OCI-LY7 (cell line): Measurements from ENCODE around the gene CPA2. TPM values are rescaled to one million over a fixed set of nuclear protein-coding genes. Genes with fewer than 3 reads are reported as not detected.

Experiments
- BruUV-seq: library from RNA; stranded (reverse); fragments of 400-500 nt; replicated peaks from 2 replicates; lab custom pipeline; 2021; lab: Mats Ljungman, UMichigan
- CTCF ChIA-PET: fragments of 300-600 bp; sonication (Branson Sonifier 250); formaldehyde crosslinking; loops from one replicate; lab custom pipeline; 2022; ENCODE audit warnings: antibody characterized with exemption; ENCODE audit not compliant: unreplicated experiment; lab: Charles Lee
- POLR2A ChIA-PET: fragments of 300-600 bp; sonication (Branson Sonifier 250); formaldehyde crosslinking; loops from one replicate; lab custom pipeline; 2022; ENCODE audit warnings: antibody characterized with exemption; lab: Charles Lee
- DNase-seq: peaks from one replicate; pipeline ENCODE4 v3.0.0-alpha.2; 2015; ENCODE audit warnings: low spot score
- H2AFZ ChIP-seq: fragments of 200-600 bp; sonication (generic), shearing (Covaris generic); 2 replicates; pipeline ENCODE4 v1.6.1; 2014; ENCODE audit warnings: mild to moderate bottlenecking, antibody characterized with exemption, low read length, moderate library complexity
- H3K27ac ChIP-seq: fragments of 200-600 bp; sonication (generic); 2 replicates; pipeline ENCODE4 v1.5.1; 2014; ENCODE audit warnings: mixed run types, low read depth, mild to moderate bottlenecking, moderate library complexity, low read length, inconsistent platforms; ENCODE audit not compliant: poor library complexity, severe bottlenecking
- H3K36me3 ChIP-seq: fragments of 200-600 bp; sonication (generic); 2 replicates; pipeline ENCODE4 v1.6.1; 2014; ENCODE audit warnings: mild to moderate bottlenecking, antibody characterized with exemption, low read length, moderate library complexity, mixed read lengths; ENCODE audit not compliant: insufficient read depth
- H3K4me1 ChIP-seq: fragments of 200-600 bp; sonication (generic); 2 replicates; pipeline ENCODE4 v1.5.1; 2014; ENCODE audit warnings: mild to moderate bottlenecking, low read length; ENCODE audit not compliant: insufficient read depth, poor library complexity, severe bottlenecking
- H3K4me2 ChIP-seq: fragments of 200-600 bp; sonication (generic); 2 replicates; pipeline ENCODE4 v1.6.1; 2014; ENCODE audit warnings: mild to moderate bottlenecking, low read length
- H3K4me3 ChIP-seq: fragments of 200-600 bp; sonication (generic); 2 replicates; pipeline ENCODE4 v1.5.1; 2014; ENCODE audit warnings: mild to moderate bottlenecking, low read depth, low read length; ENCODE audit not compliant: poor library complexity, severe bottlenecking
- H3K79me2 ChIP-seq: fragments of 200-600 bp; sonication (generic); 2 replicates; pipeline ENCODE4 v1.6.1; 2016; ENCODE audit warnings: low read depth, mild to moderate bottlenecking, low read length, moderate library complexity, mixed read lengths; ENCODE audit not compliant: insufficient read depth
- H3K9me2 ChIP-seq: fragments of 200-600 bp; sonication (generic); 2 replicates; pipeline ENCODE4 v1.6.1; 2016; ENCODE audit warnings: mild to moderate bottlenecking, low read length, mixed read lengths; ENCODE audit not compliant: insufficient read depth
- H3K9me3 ChIP-seq: fragments of 200-600 bp; sonication (generic); 2 replicates; pipeline ENCODE4 v1.6.1; 2014; ENCODE audit warnings: mild to moderate bottlenecking, mixed run types, low read length, mixed read lengths
- H4K20me1 ChIP-seq: fragments of 200-600 bp; sonication (generic); 2 replicates; pipeline ENCODE4 v1.6.1; 2014; ENCODE audit warnings: mild to moderate bottlenecking, antibody characterized with exemption, low read length, moderate library complexity, mixed read lengths; ENCODE audit not compliant: insufficient read depth
- EZH2phosphoT487 ChIP-seq: fragments of 200-600 bp; sonication (generic); IDR thresholded peaks from 2 replicates; pipeline ENCODE4 v1.6.1; 2018; ENCODE audit warnings: low read depth, borderline replicate concordance, mild to moderate bottlenecking, mixed run types, antibody characterized with exemption, low read length, moderate library complexity, mixed read lengths
- intact Hi-C: fragments of 100-400 bp; cut with micrococcal nuclease; formaldehyde crosslinking; loops from one replicate; pipeline ENCODE4 v1.10.0; 2022; ENCODE audit not compliant: unreplicated experiment
- total RNA-seq, 2 experiments: library from RNA; depleted of rRNA in 1 of 2; stranded (reverse); fragments of >200 nt in 1 of 2; shearing (Covaris generic) in 1 of 2; gene quantifications; 2 replicates each; pipeline ENCODE4 v1.2.3, GENCODE V29; 2014 to 2022
- TF ChIP-seq, protein P1 (sequence below): fragments of 200-600 bp; sonication (generic); conservative IDR thresholded peaks from 2 replicates; pipeline ENCODE4 v1.5.1; 2014; ENCODE audit warnings: mild to moderate bottlenecking, antibody characterized with exemption, low read length, moderate library complexity, mixed read lengths

CPA2 gene
- total RNA-seq, 2 experiments from 2014 or later: not detected

- ChIA-PET POLR2A (interaction anchor here (0.6 kb wide), 1 partner anchor 53 kb away, joined by 3 read pairs; no protein-coding TSS in a partner anchor), CTCF (no interaction called here)
- Histone ChIP-seq H4K20me1 (no peaks in the 10 kb centered on the region), H3K9me2 (no peaks in the 10 kb centered on the region), H3K36me3 (no peaks in the 10 kb centered on the region), H3K4me2 (no peak overlapping the region), H2AFZ (no peak overlapping the region), H3K27ac (no peak overlapping the region), H3K9me3 (no peaks in the 10 kb centered on the region), H3K4me3 (no peak overlapping the region), H3K4me1 (no peaks in the 10 kb centered on the region), H3K79me2 (no peaks in the 10 kb centered on the region)
- no TSS peak for BruUV-seq
- intact Hi-C loops: no loop called here
- TF ChIP-seq, protein P1, sequence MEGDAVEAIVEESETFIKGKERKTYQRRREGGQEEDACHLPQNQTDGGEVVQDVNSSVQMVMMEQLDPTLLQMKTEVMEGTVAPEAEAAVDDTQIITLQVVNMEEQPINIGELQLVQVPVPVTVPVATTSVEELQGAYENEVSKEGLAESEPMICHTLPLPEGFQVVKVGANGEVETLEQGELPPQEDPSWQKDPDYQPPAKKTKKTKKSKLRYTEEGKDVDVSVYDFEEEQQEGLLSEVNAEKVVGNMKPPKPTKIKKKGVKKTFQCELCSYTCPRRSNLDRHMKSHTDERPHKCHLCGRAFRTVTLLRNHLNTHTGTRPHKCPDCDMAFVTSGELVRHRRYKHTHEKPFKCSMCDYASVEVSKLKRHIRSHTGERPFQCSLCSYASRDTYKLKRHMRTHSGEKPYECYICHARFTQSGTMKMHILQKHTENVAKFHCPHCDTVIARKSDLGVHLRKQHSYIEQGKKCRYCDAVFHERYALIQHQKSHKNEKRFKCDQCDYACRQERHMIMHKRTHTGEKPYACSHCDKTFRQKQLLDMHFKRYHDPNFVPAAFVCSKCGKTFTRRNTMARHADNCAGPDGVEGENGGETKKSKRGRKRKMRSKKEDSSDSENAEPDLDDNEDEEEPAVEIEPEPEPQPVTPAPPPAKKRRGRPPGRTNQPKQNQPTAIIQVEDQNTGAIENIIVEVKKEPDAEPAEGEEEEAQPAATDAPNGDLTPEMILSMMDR: no peak
- TF ChIP-seq EZH2phosphoT487: no peak
- no peak for DNase-seq
Measured at GRCh38 chr7:130274296-130274695, 7.6 kb downstream of the CPA2 start.

DNA sequence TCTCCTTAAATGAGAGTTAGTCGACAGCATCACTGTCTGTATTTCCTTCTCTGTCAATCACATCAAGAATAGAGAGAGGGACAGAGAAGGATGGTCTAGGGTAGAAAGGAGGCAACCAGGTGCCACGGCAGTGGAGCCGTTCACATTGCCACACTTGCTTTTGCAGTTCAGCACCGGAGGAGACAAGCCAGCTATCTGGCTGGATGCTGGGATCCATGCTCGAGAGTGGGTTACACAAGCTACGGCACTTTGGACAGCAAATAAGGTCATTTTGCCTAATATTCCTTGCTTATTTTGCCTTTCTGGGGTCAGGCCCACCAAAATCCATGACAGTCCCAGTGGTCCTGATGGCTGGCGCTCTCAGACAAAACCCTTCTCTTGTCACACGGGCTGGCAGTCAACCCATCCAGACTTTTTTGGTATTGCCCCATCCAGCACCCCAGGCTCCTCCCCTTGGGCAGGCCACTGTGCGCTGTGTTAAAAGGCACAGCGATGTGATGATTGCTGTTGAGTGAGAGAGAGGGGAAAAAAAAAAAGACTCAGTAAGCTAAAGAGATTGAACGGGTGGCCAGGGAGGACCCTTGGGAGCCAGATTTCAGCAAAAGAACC lies 8.4 kb downstream of the CPA2 start:
- TF ChIP-seq, protein P1: no peak
- no peak for TF ChIP-seq EZH2phosphoT487
- Histone ChIP-seq H3K36me3 (no peaks in the 10 kb centered on the region), H3K9me3 (no peaks in the 10 kb centered on the region), H3K9me2 (no peaks in the 10 kb centered on the region), H3K4me1 (no peaks in the 10 kb centered on the region), H2AFZ (no peak overlapping the region), H3K4me2 (no peak overlapping the region), H4K20me1 (no peaks in the 10 kb centered on the region), H3K27ac (no peak overlapping the region), H3K79me2 (no peaks in the 10 kb centered on the region), H3K4me3 (no peak overlapping the region)
- no peak for DNase-seq
- ChIA-PET CTCF (no interaction called here), POLR2A (interaction anchor here (0.5 to 0.6 kb wide), 2 partner anchors 54 to 482 kb away, joined by 3 read pairs; no protein-coding TSS in a partner anchor)
- no TSS peak for BruUV-seq
- intact Hi-C loops: no loop called here

GRCh38 chr7:130275826-130276297 lies 9.2 kb downstream of the CPA2 start:
- intact Hi-C loops: no loop called here
- no peak overlapping the region for H3K4me3 ChIP-seq
- H3K9me3 ChIP-seq: no peaks in the 10 kb centered on the region
- no peaks in the 10 kb centered on the region for H3K4me1 ChIP-seq
- H3K4me2 ChIP-seq: no peak overlapping the region
- no peaks in the 10 kb centered on the region for H4K20me1 ChIP-seq
- no peaks in the 10 kb centered on the region for H3K36me3 ChIP-seq
- BruUV-seq: no TSS peak
- CTCF ChIA-PET: no interaction called here
- H3K79me2 ChIP-seq: no peaks in the 10 kb centered on the region
- no peaks in the 10 kb centered on the region for H3K9me2 ChIP-seq
- no peak overlapping the region for H2AFZ ChIP-seq
- TF ChIP-seq, protein P1: no peak
- TF ChIP-seq EZH2phosphoT487: no peak
- DNase-seq: no peak
- POLR2A ChIA-PET: interaction anchor here (0.5 kb wide), 1 partner anchor 482 kb away, joined by 3 read pairs; no protein-coding TSS in a partner anchor
- H3K27ac ChIP-seq: no peak overlapping the region
